ENCODE results near the gene DAZAP2.

The DAZAP2 gene

GRCh38 chr12:51202718-51203117 lies 35.9 kb upstream of the DAZAP2 start:
- Histone ChIP-seq H3K27me3 (ENCODE audit: insufficient read depth, low read length, poor library complexity) (no peaks in the 10 kb centered on the region), H3K79me2 (ENCODE audit: insufficient read depth, low read length) (no peaks in the 10 kb centered on the region), H3K4me1 (ENCODE audit: insufficient read depth, low read length) (no peaks in the 10 kb centered on the region), H4K20me1 (ENCODE audit: insufficient read depth, low read length) (no peaks in the 10 kb centered on the region), H3K9ac (ENCODE audit: low read depth, low read length) (no peak overlapping the region), H3K9me3 (ENCODE audit: insufficient read depth, low read length, severe bottlenecking) (no peaks in the 10 kb centered on the region), H3K27ac (ENCODE audit: low read length) (no peak overlapping the region), H2AFZ (ENCODE audit: low read depth, low read length) (no peak overlapping the region), H3K4me3 (ENCODE audit: low read depth in 1 of 2, low read length in 2 of 2) (no peak overlapping the region), H3K4me2 (ENCODE audit: insufficient read depth, low read length) (no peak overlapping the region), H3K36me3 (ENCODE audit: insufficient read depth, low read length) (no peaks in the 10 kb centered on the region)
- TF ChIP-seq CTCF (IDR thresholded peaks at IDR 0.05; ENCODE audit: borderline replicate concordance, extremely low read depth, low read length, poor library complexity, severe bottlenecking) (no peak), EZH2 (IDR thresholded peaks at IDR 0.05; ENCODE audit: borderline replicate concordance, low read depth, low read length, severe bottlenecking) (no peak)
- no peak for DNase-seq
- ATAC-seq (ENCODE audit: insufficient read depth, low read depth) = no peak

- H3K9me3 ChIP-seq (ENCODE audit: insufficient read depth, low read length, severe bottlenecking) = no peaks in the 10 kb centered on the region
- no peaks in the 10 kb centered on the region for H3K27me3 ChIP-seq (ENCODE audit: insufficient read depth, low read length, poor library complexity)
- no peaks in the 10 kb centered on the region for H3K36me3 ChIP-seq (ENCODE audit: insufficient read depth, low read length)
- no peak for ATAC-seq (ENCODE audit: insufficient read depth, low read depth)
- H2AFZ ChIP-seq (ENCODE audit: low read depth, low read length) = no peak overlapping the region
- TF ChIP-seq EZH2 (IDR thresholded peaks at IDR 0.05; ENCODE audit: borderline replicate concordance, low read depth, low read length, severe bottlenecking) = no peak
- TF ChIP-seq CTCF (IDR thresholded peaks at IDR 0.05; ENCODE audit: borderline replicate concordance, extremely low read depth, low read length, poor library complexity, severe bottlenecking) = no peak
- H3K27ac ChIP-seq (ENCODE audit: low read length) = no peak overlapping the region
- no peak overlapping the region for H3K4me2 ChIP-seq (ENCODE audit: insufficient read depth, low read length)
- no peaks in the 10 kb centered on the region for H3K79me2 ChIP-seq (ENCODE audit: insufficient read depth, low read length)
- no peaks in the 10 kb centered on the region for H4K20me1 ChIP-seq (ENCODE audit: insufficient read depth, low read length)
- no peaks in the 10 kb centered on the region for H3K4me1 ChIP-seq (ENCODE audit: insufficient read depth, low read length)
- no peak overlapping the region for H3K4me3 ChIP-seq (ENCODE audit: low read depth in 1 of 2, low read length in 2 of 2)
- H3K9ac ChIP-seq (ENCODE audit: low read depth, low read length) = no peak overlapping the region
- no peak for DNase-seq
Observed at GRCh38 chr12:51205350-51205749, 33.3 kb upstream of the DAZAP2 start.

- Histone ChIP-seq H3K27ac (ENCODE audit: low read length) (no peak overlapping the region), H3K27me3 (ENCODE audit: insufficient read depth, low read length, poor library complexity) (no peaks in the 10 kb centered on the region), H2AFZ (ENCODE audit: low read depth, low read length) (no peak overlapping the region), H3K4me3 (ENCODE audit: low read depth in 1 of 2, low read length in 2 of 2) (no peak overlapping the region), H3K79me2 (ENCODE audit: insufficient read depth, low read length) (no peaks in the 10 kb centered on the region), H3K36me3 (ENCODE audit: insufficient read depth, low read length) (no peaks in the 10 kb centered on the region), H3K4me2 (ENCODE audit: insufficient read depth, low read length) (no peak overlapping the region), H3K4me1 (ENCODE audit: insufficient read depth, low read length) (no peaks in the 10 kb centered on the region), H3K9me3 (ENCODE audit: insufficient read depth, low read length, severe bottlenecking) (no peaks in the 10 kb centered on the region), H3K9ac (ENCODE audit: low read depth, low read length) (no peak overlapping the region), H4K20me1 (ENCODE audit: insufficient read depth, low read length) (no peaks in the 10 kb centered on the region)
- DNase-seq (no peak), ATAC-seq (ENCODE audit: insufficient read depth, low read depth) (no peak)
- TF ChIP-seq CTCF (IDR thresholded peaks at IDR 0.05; ENCODE audit: borderline replicate concordance, extremely low read depth, low read length, poor library complexity, severe bottlenecking) (no peak), EZH2 (IDR thresholded peaks at IDR 0.05; ENCODE audit: borderline replicate concordance, low read depth, low read length, severe bottlenecking) (no peak)
Observed at GRCh38 chr12:51208016-51208660, 30.5 kb upstream of the DAZAP2 start.

Data from DND-41 (cell line).